Eye (tissue), 1 donor: ENCODE measurements around the gene PPP1R13L.
"Not testable (repeated sequence)": the region's sequence is repeated elsewhere in the genome, so short reads cannot be mapped to it uniquely, and the experiment has no call there.

Source experiments
- DNase-seq: peaks from one replicate; pipeline ENCODE4 v3.0.0-alpha.2; 2015

PPP1R13L gene

DNA sequence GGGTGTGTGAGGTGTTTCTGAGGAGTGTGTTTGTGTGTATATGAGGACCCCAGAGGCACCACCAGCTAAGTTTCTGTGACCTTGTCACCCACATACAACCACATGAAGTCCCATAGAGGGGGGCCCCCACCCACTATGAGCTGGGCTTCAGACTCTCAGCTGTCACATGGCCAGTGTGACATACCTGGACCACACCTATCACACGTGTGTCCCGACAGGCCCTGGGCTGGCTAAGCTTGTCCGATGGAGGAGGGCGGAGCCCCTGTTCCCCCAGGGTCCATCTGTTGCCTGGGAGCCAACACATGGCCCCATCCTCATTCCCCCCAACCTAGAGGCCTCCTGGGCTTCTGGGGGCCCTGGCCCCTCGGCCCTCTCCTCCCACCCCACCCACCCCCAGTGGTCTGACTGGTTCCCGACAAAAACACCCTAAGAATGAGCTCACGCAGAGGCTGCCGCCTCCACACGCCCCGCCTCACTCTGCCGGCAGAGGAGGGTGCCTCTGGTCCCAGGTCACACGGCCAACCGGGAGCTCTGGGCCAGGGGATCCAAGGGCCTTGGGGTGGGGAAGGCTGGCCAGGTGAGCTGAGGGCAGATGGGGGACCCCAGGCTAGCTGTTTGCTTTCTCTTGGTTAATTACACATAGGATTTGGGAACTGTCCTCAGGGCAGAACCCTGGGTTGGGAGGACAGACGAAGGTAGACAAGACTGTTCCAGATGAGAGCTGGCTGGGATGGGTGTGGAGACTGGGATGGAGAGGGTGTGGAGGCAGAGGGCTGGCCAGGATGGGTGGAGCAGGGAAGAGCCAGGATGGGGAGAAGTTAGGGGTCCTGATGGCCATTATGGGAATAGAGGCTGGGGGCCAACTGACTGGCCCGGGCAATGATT lies 60.0 kb downstream of the PPP1R13L start:
- no peak for DNase-seq

DNA sequence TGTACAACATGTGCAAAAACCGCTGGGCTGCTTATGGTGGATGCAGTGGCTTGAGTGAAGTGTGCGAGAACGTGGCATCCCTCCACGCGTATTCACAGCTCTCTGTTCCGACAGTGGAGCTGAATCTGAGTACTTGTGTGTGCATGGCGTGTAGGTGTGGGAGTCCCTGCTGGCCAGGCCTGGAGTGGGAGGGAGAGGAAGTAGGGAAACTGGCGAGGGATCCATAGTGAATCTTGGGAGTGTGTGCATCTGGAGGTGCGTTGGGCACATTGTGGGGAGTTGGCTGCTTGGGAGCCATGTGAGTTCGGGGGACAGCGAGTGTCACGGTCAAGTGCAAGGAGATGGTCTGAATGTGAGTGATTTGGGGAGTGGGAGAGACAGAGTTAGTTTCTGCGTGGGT lies 62.0 kb downstream of the PPP1R13L start:
- DNase-seq = no peak

DNA sequence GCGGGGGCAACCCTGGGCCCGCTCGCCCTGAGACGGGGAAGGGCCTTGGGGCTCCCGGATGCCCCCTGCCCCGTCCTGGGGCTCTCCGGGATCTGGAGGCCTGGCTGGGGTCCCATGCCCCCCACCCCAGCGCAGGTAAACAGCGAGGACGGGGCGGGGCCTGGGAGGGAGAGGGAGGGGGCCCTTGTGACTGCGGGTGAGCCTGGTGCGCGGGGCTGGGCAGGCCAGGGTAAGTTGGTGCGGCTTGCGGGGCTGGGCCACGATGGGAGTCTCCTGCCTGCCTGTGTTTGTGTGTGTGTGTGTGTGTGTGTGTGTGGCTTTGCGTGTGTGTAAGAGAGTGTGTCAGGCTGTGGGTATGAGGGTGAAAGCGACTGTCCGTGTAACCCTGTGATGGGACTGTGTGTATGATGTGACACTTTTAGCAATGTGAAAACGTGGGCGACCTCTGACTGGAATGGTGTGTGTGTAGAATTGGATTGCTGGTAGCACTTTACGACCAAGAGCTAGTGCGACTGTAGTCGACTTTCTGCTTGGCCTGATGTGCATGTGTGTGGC lies 63.9 kb downstream of the PPP1R13L start:
- no peak for DNase-seq

DNA sequence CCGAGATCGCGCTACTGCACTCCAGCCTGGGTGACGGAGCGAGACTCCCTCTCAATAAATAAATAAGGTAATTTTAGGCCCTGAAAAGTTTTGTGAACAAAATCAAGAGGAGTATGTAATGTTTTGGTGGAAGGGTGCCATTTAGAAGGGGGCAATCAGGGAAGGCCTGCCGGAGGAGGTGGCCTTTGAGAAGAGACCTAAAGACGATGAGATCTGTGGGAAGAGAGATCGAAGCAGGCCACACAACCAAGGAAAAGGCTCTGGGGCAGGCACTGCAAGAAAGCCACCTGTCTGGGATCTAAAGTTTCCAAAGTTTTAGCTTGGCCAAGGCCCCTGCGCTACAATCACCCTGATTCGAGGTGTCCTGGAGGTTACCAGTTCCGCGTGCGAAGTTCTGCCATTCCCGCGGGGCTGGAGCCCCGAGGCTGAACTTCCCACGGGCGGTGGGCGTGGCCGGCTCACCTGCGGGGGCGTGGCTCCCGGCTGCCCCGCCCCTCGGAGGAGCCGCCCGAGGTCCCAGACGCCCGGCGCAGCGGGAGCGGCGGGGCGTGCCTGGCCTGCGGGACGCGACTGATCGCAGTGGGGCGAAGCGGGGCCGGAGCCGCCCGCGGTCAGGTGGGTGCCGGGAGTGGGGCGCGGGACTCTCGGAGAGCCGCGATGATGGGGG lies 64.5 kb downstream of the PPP1R13L start, which contains the start of gene KLC3:
TSS of gene KLC3 (plus strand) at position 519 of the 667 bp plus-strand sequence. CDS start 4,792 bp downstream, outside the sequence.
- DNase-seq = no peak

DNA sequence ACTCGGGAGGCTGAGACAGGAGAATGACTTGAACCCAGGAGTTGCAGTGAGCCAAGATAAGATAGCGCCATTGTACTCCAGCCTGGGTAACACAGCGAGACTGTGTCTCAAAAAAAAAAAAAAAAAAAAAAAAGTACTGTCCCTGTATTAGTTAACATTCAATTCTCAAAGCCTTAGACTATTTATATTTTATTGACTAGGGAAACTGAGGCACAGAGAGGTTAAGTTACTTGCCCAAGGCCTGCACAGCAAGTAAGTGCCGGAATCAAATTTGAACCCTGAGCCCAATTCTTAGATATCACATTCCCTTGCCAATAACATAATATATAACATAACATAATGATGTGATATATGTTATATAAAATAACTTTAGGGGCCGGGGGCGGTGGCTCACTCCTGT lies 65.2 kb downstream of the PPP1R13L start:
- DNase-seq = no peak

DNA sequence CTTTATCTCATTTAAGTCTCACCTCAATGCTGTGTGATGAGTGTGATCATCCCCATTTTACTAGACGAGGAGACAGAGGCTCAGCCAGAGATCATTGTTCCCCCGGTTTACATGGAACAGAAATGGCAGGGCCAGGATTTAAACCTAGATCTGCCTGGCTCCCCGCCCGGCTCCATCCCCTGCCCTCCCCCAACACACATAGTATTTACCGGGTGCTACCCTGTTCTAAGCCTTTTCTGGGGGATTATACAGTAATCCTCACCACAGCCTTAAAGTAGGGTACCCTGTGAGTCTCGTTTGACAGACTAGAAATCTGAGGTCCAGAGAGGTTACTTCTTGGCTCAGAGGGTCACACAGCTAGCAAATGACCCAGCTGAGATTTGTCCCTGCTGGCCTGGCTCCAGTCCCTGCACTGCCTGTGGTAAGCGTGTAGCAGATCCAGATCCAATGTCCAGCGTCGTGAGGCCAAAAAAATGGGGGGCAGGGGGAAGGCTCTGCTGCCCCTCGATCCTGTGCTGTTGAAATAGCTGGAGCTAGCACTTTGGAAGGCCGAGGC lies 68.1 kb downstream of the PPP1R13L start:
- no peak for DNase-seq

DNA sequence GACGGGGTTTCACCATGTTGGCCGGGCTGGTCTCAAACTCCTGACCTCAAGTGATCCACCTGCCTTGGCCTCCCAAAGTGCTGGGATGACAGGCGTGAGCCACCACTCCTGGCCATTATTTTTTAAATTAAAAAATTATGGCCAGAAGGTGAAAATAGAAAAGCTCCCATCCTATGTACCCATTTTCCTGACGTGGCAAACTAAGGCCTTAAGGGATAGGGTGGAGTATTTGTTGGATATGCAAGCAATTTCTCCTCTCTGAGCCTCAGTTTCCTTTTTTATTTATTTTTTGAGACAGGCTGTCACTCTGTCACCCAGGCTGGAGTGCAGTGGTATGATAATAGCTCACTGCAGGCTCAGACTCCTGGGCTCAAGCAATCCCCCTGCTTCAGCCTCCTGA lies 70.0 kb downstream of the PPP1R13L start:
- DNase-seq = not testable (repeated sequence)

DNA sequence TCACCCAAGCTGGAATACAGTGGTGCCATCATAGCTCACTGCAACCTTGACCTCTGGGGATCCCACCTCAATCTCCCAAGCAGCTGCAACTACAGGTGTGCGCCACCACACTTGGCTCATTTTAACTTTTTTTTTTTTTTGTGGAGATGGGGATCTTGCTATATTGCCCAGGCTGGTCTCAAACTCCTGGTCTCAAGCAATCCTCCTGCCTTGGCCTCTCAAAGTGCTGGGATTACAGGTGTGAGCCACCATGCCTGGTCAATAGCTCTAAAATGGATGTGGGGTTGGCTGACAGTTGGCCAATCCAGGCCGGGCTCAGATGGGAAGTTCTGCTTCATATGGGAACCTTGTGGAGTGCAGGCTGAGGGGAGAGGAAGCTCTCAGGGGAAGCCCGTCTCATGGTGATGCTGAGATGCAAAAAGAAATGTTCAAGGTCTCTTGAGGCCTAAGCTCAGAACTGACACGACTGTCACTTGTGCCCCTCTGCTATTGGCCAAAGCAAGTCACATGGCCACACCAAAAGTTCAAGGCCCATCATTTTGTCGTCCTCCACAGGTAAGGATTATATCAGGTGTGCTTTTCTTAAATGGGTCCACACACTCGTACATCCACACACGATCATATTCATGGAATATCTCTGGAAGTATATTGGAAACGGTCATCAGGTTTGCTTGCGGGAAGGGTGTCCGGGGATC lies 71.1 kb downstream of the PPP1R13L start:
- no peak for DNase-seq

DNA sequence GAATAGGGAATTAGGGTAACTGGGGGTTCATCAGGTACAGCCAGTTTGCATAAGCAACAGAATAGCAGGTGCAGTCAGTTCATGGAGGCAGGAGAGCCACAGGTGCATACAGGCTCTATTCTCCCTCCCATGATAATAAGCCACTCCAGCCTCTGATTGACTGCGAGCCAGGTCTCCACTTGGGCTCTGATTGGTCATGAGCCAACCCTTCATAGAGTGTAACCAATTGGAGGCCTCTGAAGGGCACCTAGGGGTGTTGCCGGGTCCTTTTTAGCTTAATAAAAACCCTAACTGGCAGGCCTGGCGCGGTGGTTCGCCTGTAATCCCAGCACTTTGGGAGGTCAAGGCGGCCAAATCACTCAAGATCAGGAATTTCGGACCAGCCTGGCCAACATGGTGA lies 73.5 kb downstream of the PPP1R13L start:
- no peak for DNase-seq
